Panc1 (cell line): ENCODE measurements around the gene GDF2. TPM values are rescaled to one million over a fixed set of nuclear protein-coding genes. Genes with fewer than 3 reads are reported as not detected.
A peak's percentile ranks its signal among the peaks of the same experiment; 100 is the strongest.

ENCODE experiments used
- ATAC-seq: fragments of 200-7000 bp; cut with Tn5 transposase; 2 replicates; pipeline ENCODE4 v1.9.1; 2020; ENCODE audit warnings: mild to moderate bottlenecking, moderate library complexity
- BruUV-seq: library from RNA; stranded (reverse); fragments of 400-500 nt; replicated peaks from 2 replicates; lab custom pipeline; 2021; lab: Mats Ljungman, UMichigan
- CTCF ChIA-PET: fragments of 300-600 bp; sonication (Branson Sonifier 250); formaldehyde crosslinking; loops from one replicate; lab custom pipeline; 2022; ENCODE audit warnings: antibody characterized with exemption; lab: Charles Lee
- POLR2A ChIA-PET: fragments of 300-600 bp; sonication (Branson Sonifier 250); formaldehyde crosslinking; loops from one replicate; lab custom pipeline; 2022; ENCODE audit warnings: antibody characterized with exemption; lab: Charles Lee
- DNase-seq: peaks from one replicate; pipeline ENCODE4 v3.0.0-alpha.2; 2010; ENCODE audit warnings: low read depth, low spot score
- H3K27ac ChIP-seq: 2 replicates; pipeline ENCODE4 v1.5.1; 2011; ENCODE audit warnings: mild to moderate bottlenecking, low read length, inconsistent platforms
- H3K27me3 ChIP-seq: fragments of 200-500 bp; sonication (Bioruptor generic); 2 replicates; pipeline ENCODE4 v1.6.0; 2014; ENCODE audit warnings: low read length, inconsistent platforms; ENCODE audit not compliant: control insufficient read depth, insufficient read depth
- H3K36me3 ChIP-seq: fragments of 200-500 bp; sonication (Bioruptor generic); 2 replicates; pipeline ENCODE4 v1.5.1; 2014; ENCODE audit warnings: inconsistent platforms, mild to moderate bottlenecking, low read length, moderate library complexity; ENCODE audit not compliant: control insufficient read depth, insufficient read depth
- H3K4me1 ChIP-seq: 2 replicates; pipeline ENCODE4 v1.5.1; 2011; ENCODE audit warnings: inconsistent platforms, mild to moderate bottlenecking, low read length, moderate library complexity; ENCODE audit not compliant: control insufficient read depth, insufficient read depth
- H3K4me3 ChIP-seq, 2 experiments: 2 replicates each; pipeline ENCODE4 v1.5.1; 2011 to 2012; ENCODE audit warnings: low read depth in 2 of 2, low read length in 2 of 2, mild to moderate bottlenecking in 2 of 2, inconsistent platforms in 1 of 2, moderate library complexity in 1 of 2
- H3K9me3 ChIP-seq: fragments of 200-500 bp; sonication (Bioruptor generic); 2 replicates; pipeline ENCODE4 v1.5.1; 2014; ENCODE audit warnings: low read depth, mild to moderate bottlenecking, inconsistent platforms, low read length, moderate library complexity; ENCODE audit not compliant: control insufficient read depth, insufficient read depth
- CTCF ChIP-seq: fragments of 450-650 bp; IDR thresholded peaks from 2 replicates; pipeline ENCODE4 v1.5.1; 2017; ENCODE audit warnings: mild to moderate bottlenecking
- POLR2AphosphoS5 ChIP-seq: IDR thresholded peaks from 2 replicates; pipeline ENCODE4 v1.6.1; 2012; ENCODE audit warnings: mild to moderate bottlenecking, low read depth, low read length, moderate library complexity
- REST ChIP-seq, 2 experiments: IDR thresholded peaks; 2 replicates each; pipeline ENCODE4 v1.6.1; 2011 to 2012; ENCODE audit warnings: low read depth in 2 of 2, control low read depth in 1 of 2, low read length in 1 of 2, mild to moderate bottlenecking in 1 of 2, moderate library complexity in 1 of 2; ENCODE audit not compliant: insufficient read depth in 1 of 2
- SIN3A ChIP-seq: IDR thresholded peaks from 2 replicates; pipeline ENCODE4 v1.6.1; 2012; ENCODE audit warnings: low read depth, mild to moderate bottlenecking, low read length, moderate library complexity, borderline replicate concordance; ENCODE audit not compliant: insufficient read depth
- TCF7L2 ChIP-seq: IDR thresholded peaks from 2 replicates; pipeline ENCODE4 v1.6.1; 2011; ENCODE audit warnings: mild to moderate bottlenecking, low read depth, low read length, inconsistent platforms
- in situ Hi-C: cut with HindIII; loops from 2 replicates; pipeline ENCODE4 v1.10.0; 2016; ENCODE audit warnings: low sequenced_read_pairs, low pct_unique_long_range_greater_than_20kb
- intact Hi-C: fragments of 100-400 bp; cut with micrococcal nuclease; formaldehyde crosslinking; loops from one replicate; pipeline ENCODE4 v1.10.0; 2022; ENCODE audit not compliant: unreplicated experiment
- total RNA-seq: library from RNA; stranded (reverse); gene quantifications from one replicate; pipeline ENCODE4 v1.2.1, GENCODE V29; 2021; ENCODE audit not compliant: unreplicated experiment

GDF2 gene
- total RNA-seq, 1 experiment from 2014 or later = not detected

GRCh38 chr10:47325303-47326291 lies 3.3 kb downstream of the GDF2 start:
- TF ChIP-seq POLR2AphosphoS5 = no peak
- TF ChIP-seq CTCF = no peak
- TF ChIP-seq SIN3A = no peak
- no peak for TF ChIP-seq TCF7L2
- no peak for TF ChIP-seq REST (IDR thresholded peaks at IDR 0.05; ENCODE audit: insufficient read depth in 1 of 2, low read depth in 2 of 2, low read length in 1 of 2)
- BruUV-seq = no TSS peak
- intact Hi-C loops = no loop called here
- no peaks in the 10 kb centered on the region for H3K36me3 ChIP-seq
- peaks cover 8% of the 10 kb centered on the region; the same call in 1 of the 2 replicates for H3K27me3 ChIP-seq
- H3K4me3 ChIP-seq = no peak overlapping the region
- H3K27ac ChIP-seq = no peak overlapping the region
- POLR2A ChIA-PET = no interaction called here
- DNase-seq = no peak
- no peak for ATAC-seq
- no peaks in the 10 kb centered on the region for H3K9me3 ChIP-seq
- in situ Hi-C loops = no loop called here
- CTCF ChIA-PET = no interaction called here
- H3K4me1 ChIP-seq = no peaks in the 10 kb centered on the region

GRCh38 chr10:47326306-47326926 lies 4.2 kb downstream of the GDF2 start:
- Histone ChIP-seq H3K4me3 (no peak overlapping the region), H3K27ac (no peak overlapping the region), H3K9me3 (no peaks in the 10 kb centered on the region), H3K4me1 (no peaks in the 10 kb centered on the region), H3K36me3 (no peaks in the 10 kb centered on the region), H3K27me3 (peaks cover 8% of the 10 kb centered on the region; the same call in 1 of the 2 replicates)
- POLR2A ChIA-PET = no interaction called here
- 0 out of 2 replicates have a peak, but pooled peaks have one; percentile 36 for ATAC-seq
- CTCF ChIA-PET = no interaction called here
- TF ChIP-seq POLR2AphosphoS5 (no peak), SIN3A (no peak)
- in situ Hi-C loops (no loop called here), intact Hi-C loops (no loop called here)
- no peak for DNase-seq
- no TSS peak for BruUV-seq
